HL-60 (cell line): Measurements from ENCODE around the gene SHLD1.

Source experiments
- GABPA ChIP-seq: IDR thresholded peaks from 2 replicates; pipeline ENCODE4 v1.6.1; 2012; ENCODE audit warnings: low read depth
- POLR2AphosphoS5 ChIP-seq: IDR thresholded peaks from 2 replicates; pipeline ENCODE4 v1.6.1; 2012; ENCODE audit warnings: low read depth
- SPI1 ChIP-seq: IDR thresholded peaks from 2 replicates; pipeline ENCODE4 v1.6.1; 2012; ENCODE audit warnings: low read depth, mild to moderate bottlenecking, borderline replicate concordance
- TF ChIP-seq, protein P1 (sequence below): IDR thresholded peaks from one replicate; pipeline ENCODE4 v1.5.1; 2011; ENCODE audit warnings: low read length, control low read depth, inconsistent platforms; ENCODE audit not compliant: insufficient read depth
- TF ChIP-seq, protein P2 (sequence below): IDR thresholded peaks from 2 replicates; pipeline ENCODE4 v1.6.1; 2012; ENCODE audit warnings: low read depth; ENCODE audit not compliant: insufficient replicate concordance

DNA sequence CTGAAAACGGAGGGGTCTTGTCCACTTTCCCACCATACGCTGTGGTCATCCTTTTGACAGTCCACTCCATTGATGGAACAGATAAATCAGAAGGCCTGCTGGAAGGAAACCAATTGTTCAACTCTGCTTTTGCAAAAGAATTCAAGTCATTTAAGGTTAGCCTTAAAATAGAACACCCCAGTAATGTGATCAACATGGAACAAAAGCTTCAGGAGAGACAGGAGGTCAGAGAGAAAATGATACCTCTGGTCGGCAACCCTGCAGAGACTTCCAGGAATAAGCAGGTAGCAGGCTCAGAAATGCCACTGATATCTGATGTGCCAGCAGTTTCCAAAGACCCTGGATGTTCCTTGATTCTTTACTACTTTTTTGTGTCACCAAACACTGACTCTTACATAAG, 39.6 kb upstream of the SHLD1 start:
- TF ChIP-seq, protein P1, sequence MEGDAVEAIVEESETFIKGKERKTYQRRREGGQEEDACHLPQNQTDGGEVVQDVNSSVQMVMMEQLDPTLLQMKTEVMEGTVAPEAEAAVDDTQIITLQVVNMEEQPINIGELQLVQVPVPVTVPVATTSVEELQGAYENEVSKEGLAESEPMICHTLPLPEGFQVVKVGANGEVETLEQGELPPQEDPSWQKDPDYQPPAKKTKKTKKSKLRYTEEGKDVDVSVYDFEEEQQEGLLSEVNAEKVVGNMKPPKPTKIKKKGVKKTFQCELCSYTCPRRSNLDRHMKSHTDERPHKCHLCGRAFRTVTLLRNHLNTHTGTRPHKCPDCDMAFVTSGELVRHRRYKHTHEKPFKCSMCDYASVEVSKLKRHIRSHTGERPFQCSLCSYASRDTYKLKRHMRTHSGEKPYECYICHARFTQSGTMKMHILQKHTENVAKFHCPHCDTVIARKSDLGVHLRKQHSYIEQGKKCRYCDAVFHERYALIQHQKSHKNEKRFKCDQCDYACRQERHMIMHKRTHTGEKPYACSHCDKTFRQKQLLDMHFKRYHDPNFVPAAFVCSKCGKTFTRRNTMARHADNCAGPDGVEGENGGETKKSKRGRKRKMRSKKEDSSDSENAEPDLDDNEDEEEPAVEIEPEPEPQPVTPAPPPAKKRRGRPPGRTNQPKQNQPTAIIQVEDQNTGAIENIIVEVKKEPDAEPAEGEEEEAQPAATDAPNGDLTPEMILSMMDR, result no peak
- TF ChIP-seq, protein P2, sequence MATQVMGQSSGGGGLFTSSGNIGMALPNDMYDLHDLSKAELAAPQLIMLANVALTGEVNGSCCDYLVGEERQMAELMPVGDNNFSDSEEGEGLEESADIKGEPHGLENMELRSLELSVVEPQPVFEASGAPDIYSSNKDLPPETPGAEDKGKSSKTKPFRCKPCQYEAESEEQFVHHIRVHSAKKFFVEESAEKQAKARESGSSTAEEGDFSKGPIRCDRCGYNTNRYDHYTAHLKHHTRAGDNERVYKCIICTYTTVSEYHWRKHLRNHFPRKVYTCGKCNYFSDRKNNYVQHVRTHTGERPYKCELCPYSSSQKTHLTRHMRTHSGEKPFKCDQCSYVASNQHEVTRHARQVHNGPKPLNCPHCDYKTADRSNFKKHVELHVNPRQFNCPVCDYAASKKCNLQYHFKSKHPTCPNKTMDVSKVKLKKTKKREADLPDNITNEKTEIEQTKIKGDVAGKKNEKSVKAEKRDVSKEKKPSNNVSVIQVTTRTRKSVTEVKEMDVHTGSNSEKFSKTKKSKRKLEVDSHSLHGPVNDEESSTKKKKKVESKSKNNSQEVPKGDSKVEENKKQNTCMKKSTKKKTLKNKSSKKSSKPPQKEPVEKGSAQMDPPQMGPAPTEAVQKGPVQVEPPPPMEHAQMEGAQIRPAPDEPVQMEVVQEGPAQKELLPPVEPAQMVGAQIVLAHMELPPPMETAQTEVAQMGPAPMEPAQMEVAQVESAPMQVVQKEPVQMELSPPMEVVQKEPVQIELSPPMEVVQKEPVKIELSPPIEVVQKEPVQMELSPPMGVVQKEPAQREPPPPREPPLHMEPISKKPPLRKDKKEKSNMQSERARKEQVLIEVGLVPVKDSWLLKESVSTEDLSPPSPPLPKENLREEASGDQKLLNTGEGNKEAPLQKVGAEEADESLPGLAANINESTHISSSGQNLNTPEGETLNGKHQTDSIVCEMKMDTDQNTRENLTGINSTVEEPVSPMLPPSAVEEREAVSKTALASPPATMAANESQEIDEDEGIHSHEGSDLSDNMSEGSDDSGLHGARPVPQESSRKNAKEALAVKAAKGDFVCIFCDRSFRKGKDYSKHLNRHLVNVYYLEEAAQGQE, result no peak
- TF ChIP-seq POLR2AphosphoS5 (no peak), GABPA (no peak), SPI1 (no peak)
